Astrocyte of the cerebellum (primary cell): ENCODE results near the gene PEAK3.

Source experiments
- DNase-seq: peaks from one replicate; pipeline ENCODE4 v3.0.0-alpha.2; 2011; ENCODE audit warnings: low read depth
- H3K4me3 ChIP-seq: 2 replicates; pipeline ENCODE4 v1.5.1; 2011; ENCODE audit warnings: mild to moderate bottlenecking, low read depth, low read length, moderate library complexity
- in situ Hi-C: cut with HindIII; loops from 2 replicates; pipeline ENCODE4 v1.10.0; 2017; ENCODE audit warnings: low sequenced_read_pairs
- TF ChIP-seq, protein P1 (sequence below): IDR thresholded peaks from 2 replicates; pipeline ENCODE4 v1.5.1; 2012; ENCODE audit warnings: low read length, low read depth, moderate library complexity, mild to moderate bottlenecking; ENCODE audit errors: missing control alignments

Gene PEAK3, protein sequence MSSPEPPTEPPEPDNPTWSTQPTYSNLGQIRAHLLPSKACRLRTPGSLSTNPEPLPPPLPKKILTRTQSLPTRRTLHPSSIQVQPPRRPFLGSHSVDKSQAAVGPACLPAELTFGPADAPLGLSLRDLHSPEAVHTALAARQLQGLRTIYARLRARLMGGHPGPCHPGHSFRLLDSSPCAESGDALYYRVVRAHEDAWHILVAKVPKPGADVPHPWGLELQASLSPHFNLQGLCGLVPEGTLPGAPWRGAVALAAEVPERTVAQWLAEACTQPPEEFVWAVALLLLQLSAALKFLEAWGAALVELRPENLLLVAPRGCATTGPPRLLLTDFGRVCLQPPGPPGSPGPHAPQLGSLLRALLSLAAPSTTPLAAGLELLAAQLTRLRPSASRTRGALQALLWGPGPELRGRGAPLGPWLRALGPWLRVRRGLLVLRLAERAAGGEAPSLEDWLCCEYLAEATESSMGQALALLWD

DNA sequence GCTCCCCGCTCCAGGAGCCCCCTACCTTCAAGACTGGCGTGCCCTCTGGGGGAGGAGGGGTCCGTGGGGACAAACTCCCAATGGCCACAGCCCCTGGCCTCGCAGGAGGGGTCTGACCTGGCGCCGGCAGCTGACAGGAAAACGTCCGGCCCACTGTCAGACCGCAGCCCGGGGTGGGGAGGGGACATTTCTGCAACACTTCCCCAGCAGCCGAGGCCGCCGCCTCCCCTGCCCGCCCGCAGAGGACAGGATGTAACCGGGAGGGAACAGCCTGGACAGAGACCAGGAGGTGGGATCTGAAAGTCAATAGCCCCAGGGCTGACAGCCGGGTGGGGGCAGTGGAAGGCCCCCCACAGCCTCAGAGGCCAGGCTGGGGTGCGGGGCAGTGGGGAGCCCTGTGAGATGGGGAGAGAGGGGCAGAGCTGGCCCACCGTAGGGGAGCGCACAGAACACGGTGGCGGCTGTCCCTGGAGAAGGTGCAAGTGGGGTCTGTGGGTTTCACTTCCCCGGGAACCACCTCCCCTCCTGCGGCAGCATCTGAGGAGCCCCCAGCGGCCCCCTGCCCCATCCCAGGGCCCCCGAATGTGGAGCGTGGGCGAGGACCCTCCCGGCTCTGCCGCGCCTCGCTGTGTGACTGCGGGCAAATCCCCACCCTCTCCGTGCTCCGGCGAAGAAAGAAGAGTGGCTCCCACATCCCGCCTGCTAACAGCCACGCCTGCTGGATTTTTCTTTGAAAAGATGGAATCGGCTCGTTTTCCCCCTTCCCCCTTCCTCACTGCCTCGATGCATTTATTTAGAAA, at the start of gene PEAK3:
TSS of gene PEAK3 (minus strand) at position 114 of the 800 bp plus-strand sequence. CDS start 1,244 bp downstream, outside the sequence.
- no peak for DNase-seq
- H3K4me3 ChIP-seq: peak within 1 kb of the TSS; percentile 18
- in situ Hi-C loops: no loop called here
- TF ChIP-seq, protein P1, sequence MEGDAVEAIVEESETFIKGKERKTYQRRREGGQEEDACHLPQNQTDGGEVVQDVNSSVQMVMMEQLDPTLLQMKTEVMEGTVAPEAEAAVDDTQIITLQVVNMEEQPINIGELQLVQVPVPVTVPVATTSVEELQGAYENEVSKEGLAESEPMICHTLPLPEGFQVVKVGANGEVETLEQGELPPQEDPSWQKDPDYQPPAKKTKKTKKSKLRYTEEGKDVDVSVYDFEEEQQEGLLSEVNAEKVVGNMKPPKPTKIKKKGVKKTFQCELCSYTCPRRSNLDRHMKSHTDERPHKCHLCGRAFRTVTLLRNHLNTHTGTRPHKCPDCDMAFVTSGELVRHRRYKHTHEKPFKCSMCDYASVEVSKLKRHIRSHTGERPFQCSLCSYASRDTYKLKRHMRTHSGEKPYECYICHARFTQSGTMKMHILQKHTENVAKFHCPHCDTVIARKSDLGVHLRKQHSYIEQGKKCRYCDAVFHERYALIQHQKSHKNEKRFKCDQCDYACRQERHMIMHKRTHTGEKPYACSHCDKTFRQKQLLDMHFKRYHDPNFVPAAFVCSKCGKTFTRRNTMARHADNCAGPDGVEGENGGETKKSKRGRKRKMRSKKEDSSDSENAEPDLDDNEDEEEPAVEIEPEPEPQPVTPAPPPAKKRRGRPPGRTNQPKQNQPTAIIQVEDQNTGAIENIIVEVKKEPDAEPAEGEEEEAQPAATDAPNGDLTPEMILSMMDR: no peak

DNA sequence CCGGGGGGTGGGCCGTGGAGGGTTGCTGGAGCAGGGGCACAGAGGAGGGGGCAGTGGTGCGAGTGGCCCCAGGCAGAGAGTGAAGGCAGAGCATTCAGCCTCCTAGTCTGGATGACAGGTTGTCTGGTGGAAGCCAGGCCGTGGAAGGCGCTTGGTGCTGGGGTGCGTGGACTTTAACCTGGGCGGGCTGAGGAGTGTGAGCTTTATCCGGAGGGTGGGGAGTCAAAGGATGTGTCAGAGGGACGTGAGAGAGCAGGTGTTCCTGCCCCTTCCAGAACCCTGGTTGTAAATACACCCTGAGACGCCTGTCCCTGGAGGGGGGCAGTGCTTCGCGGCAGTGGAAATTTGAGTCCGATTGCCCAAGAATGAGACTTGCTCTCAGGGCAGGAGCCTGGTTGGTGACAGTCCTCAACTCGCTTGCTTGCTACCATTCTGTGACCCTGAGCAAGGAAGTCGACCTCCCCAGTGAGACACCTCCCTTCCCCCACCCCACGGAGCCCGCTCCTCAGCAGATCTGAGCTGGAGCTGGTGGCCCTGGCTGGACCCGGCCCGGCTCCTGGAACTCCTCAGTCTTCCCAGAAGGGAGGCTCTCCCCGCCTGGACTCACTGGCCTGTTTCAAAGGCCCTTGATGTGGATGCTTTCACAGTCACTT, 48.8 kb upstream of the PEAK3 start:
- TF ChIP-seq, protein P1: no peak
- no peak overlapping the region for H3K4me3 ChIP-seq
- DNase-seq: no peak
- in situ Hi-C loops: no loop called here

DNA sequence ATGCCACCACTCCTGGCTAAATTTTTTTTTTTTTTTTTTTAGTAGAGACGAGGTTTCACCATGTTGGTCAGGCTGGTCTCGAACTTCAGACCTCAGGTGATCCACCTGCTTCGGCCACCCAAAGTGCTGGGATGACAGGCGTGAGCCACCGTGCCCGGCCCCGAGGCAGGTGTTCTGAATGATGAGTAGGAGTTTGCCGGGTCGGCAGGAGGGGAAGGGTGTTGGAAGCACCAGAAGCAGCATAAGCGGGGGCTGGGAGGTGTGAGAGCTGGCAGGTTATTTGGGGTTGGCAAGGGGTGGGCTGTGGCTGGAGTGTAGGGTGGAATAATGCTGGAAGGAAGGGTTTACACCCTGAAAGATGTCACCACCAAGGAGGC, 48.3 kb upstream of the PEAK3 start:
- in situ Hi-C loops: no loop called here
- DNase-seq: no peak
- no peak overlapping the region for H3K4me3 ChIP-seq
- TF ChIP-seq, protein P1: no peak

DNA sequence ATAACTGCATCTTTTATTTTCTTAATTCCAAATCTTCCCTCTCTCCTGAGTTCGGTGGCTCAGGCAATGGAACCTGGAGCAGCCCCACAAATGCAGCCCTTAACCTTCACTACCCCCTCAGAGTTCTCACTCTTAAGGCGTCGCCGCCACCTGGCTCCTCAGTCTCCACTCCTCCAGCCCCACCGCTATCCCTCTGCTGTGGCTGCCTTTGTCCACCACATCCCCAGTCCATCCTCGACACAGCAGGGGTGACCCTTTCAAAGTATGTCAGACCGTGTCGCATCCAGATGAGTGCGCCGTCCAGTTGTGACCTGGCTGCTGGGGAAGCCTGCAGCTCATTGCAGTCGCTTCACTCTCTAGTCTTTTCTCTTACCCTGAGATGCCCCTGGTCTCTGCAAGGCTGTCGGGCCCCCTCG, 47.5 kb upstream of the PEAK3 start:
- peak overlapping the region; percentile 91 for H3K4me3 ChIP-seq
- DNase-seq: no peak
- in situ Hi-C loops: loop anchor here (5.0 to 10.0 kb wide), 2 partner anchors 65 to 92 kb away; partner anchors contain the start of genes PLEKHJ1 and SF3A2
- TF ChIP-seq, protein P1: no peak

DNA sequence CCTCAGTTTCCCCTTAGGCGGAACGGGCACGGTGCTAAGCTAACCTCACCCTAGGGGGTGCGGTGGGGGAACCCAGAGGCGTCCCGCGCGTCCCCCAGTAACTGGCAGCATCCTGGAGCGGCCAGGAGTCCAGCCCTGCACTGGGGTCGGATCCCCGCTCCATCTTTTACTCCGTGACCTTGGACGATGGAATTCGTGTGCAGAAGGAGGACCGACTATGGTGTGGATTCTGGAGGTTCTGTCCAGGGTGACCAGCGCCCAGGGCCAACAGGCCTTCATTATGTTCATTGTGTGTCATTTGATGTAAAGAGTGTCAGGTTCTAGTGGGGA, 47.1 kb upstream of the PEAK3 start:
- no peak for DNase-seq
- in situ Hi-C loops: loop anchor here (5.0 to 10.0 kb wide), 2 partner anchors 64 to 92 kb away; partner anchors contain the start of genes PLEKHJ1 and SF3A2

More for the DNA sequence above, 47.1 kb upstream of the PEAK3 start:
- TF ChIP-seq, protein P1: no peak
- H3K4me3 ChIP-seq: peak overlapping the region; percentile 91
